Adrenal gland (tissue), 5 donors: ENCODE results near the gene DST.

ENCODE experiments used
- POLR2A ChIP-seq, 2 donors: fragments of 450-650 bp; IDR thresholded peaks; one replicate each; pipeline ENCODE4 v1.6.1; 2017; ENCODE audit warnings: antibody characterized with exemption in 2 of 2, mild to moderate bottlenecking in 2 of 2, moderate library complexity in 1 of 2
- TF ChIP-seq, protein P1 (sequence below), 6 experiments: fragments of 450-650 bp in 4 of 6; fragments of 200-600 bp in 2 of 6; sonication (generic) in 1 of 6; IDR thresholded peaks; 1 replicate in 5 of 6; 2 replicates in 1 of 6; pipeline versions ENCODE4 v1.5.1 to v1.8.0; 2016 to 2021; ENCODE audit warnings: antibody characterized with exemption in 6 of 6, mild to moderate bottlenecking in 2 of 6, moderate library complexity in 1 of 6
- donor health status: DM: no; HTN: no; CAD: no.

- no peak for TF ChIP-seq POLR2A (IDR thresholded peaks at IDR 0.05)
- TF ChIP-seq, protein P1, sequence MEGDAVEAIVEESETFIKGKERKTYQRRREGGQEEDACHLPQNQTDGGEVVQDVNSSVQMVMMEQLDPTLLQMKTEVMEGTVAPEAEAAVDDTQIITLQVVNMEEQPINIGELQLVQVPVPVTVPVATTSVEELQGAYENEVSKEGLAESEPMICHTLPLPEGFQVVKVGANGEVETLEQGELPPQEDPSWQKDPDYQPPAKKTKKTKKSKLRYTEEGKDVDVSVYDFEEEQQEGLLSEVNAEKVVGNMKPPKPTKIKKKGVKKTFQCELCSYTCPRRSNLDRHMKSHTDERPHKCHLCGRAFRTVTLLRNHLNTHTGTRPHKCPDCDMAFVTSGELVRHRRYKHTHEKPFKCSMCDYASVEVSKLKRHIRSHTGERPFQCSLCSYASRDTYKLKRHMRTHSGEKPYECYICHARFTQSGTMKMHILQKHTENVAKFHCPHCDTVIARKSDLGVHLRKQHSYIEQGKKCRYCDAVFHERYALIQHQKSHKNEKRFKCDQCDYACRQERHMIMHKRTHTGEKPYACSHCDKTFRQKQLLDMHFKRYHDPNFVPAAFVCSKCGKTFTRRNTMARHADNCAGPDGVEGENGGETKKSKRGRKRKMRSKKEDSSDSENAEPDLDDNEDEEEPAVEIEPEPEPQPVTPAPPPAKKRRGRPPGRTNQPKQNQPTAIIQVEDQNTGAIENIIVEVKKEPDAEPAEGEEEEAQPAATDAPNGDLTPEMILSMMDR (IDR thresholded peaks at IDR 0.05) = no peak
These were observed 4.6 kb upstream of the DST start for GRCh38 chr6:56647172-56647762.
